Measurements from ENCODE around the gene PLPP4.

PLPP4 gene

DNA sequence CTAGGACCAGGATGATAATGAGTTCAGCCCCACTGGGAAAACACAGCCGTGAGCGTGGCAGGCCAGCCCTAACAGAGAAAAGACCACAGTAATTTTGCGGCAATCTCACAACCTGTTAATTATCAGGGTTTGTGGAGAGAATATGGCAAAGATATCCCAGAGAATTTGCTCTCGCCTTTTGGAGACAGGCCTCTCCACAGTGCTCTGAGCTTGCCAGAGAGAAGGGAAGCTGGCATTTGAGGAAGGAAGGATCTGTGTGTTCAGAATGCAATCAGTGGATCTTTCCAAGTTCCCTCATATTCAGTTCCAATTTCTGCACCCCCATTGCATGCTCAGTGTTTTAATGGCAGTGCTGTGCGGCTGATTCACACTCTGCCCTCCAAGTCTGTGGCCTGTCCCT, 60.2 kb downstream of the PLPP4 start:
- CTCF ChIA-PET = interaction anchor here (1.6 kb wide), 1 partner anchor 9 kb away, joined by 3 read pairs; no protein-coding TSS in a partner anchor
- no peak overlapping the region for H3K4me3 ChIP-seq (ENCODE audit: low read depth, low read length)
- no peak for DNase-seq (ENCODE audit: low read depth, low spot score)
- POLR2A ChIA-PET = no interaction called here
- TF ChIP-seq, protein P1, sequence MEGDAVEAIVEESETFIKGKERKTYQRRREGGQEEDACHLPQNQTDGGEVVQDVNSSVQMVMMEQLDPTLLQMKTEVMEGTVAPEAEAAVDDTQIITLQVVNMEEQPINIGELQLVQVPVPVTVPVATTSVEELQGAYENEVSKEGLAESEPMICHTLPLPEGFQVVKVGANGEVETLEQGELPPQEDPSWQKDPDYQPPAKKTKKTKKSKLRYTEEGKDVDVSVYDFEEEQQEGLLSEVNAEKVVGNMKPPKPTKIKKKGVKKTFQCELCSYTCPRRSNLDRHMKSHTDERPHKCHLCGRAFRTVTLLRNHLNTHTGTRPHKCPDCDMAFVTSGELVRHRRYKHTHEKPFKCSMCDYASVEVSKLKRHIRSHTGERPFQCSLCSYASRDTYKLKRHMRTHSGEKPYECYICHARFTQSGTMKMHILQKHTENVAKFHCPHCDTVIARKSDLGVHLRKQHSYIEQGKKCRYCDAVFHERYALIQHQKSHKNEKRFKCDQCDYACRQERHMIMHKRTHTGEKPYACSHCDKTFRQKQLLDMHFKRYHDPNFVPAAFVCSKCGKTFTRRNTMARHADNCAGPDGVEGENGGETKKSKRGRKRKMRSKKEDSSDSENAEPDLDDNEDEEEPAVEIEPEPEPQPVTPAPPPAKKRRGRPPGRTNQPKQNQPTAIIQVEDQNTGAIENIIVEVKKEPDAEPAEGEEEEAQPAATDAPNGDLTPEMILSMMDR (IDR thresholded peaks at IDR 0.05; ENCODE audit: insufficient read depth, low read length, missing control alignments) = no peak

DNA sequence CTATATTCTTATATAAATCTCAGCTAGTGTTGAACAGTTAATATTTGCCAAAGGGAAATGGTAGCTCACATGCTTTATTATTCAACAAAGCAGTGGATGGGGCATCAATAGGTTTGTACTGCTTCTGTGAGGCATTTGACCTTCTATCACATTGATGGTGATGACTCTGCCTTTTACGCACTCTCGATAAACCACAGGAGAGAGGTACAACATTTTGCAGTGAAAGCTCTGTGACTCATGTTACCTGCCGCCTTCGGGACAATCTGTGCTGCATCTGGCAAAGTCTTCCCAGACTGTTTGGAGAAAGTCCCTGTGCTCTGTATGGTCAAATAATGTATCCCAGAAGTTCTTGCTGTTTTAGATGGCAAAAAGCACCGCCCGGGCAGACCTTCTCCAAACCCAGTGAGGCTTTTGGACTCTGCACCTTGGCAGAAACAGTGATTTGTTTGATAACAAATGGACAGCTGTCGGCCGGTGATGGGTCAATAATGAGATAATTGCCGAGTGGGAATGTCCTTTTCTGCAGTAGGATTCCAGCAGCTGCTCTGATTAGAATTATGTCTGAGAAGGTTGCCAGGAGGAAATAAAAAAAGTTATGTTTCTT, 61.0 kb downstream of the PLPP4 start:
- CTCF ChIA-PET = interaction anchor here (0.8 to 1.8 kb wide), 4 partner anchors 8 to 95 kb away, joined by 3 to 4 read pairs (median 4); no protein-coding TSS in a partner anchor
- POLR2A ChIA-PET = no interaction called here
- TF ChIP-seq, protein P1 (IDR thresholded peaks at IDR 0.05; ENCODE audit: insufficient read depth, low read length, missing control alignments) = no peak
- no peak for DNase-seq (ENCODE audit: low read depth, low spot score)
- no peak overlapping the region for H3K4me3 ChIP-seq (ENCODE audit: low read depth, low read length)

DNA sequence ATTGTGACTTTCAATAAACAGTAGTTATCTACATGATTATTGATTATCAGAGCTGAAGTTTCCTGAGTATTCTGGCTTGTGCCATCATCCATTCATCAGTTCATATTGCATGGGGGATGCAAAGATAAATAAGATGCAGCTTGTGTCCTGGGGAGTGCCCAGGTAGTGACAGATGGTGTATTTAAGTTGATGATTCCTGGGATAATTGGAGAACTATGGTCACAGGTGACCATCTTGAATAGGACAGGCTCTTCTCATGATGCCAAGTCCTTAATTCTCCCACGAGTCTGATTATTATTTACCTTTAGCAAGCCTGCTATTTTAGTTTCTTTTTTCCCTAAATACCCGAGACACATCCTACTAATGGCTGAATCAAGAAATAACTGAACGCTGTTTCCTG, 64.9 kb downstream of the PLPP4 start:
- no peak overlapping the region for H3K4me3 ChIP-seq (ENCODE audit: low read depth, low read length)
- ChIA-PET POLR2A (no interaction called here), CTCF (no interaction called here)
- TF ChIP-seq, protein P1 (IDR thresholded peaks at IDR 0.05; ENCODE audit: insufficient read depth, low read length, missing control alignments) = no peak
- no peak for DNase-seq (ENCODE audit: low read depth, low spot score)

DNA sequence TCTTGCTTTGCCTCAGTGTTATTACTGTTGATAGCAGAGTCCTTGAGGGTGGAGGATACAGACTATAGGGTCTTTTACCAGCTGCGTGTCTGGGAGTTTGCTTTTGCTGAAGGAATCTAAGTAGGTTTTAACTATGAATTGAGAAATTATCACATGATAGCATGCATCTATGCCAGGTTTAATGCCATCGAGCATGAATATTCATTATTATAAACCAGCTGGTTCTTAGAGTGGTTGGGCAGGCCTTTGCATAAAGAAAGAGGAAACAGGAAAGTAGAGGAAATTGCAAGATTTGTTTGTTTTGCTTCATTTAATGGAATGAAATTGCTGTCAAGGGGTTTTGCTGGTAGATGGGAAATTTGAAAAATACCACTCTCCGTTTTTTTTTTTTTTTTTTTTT, 70.7 kb downstream of the PLPP4 start:
- ChIA-PET POLR2A (no interaction called here), CTCF (interaction anchor here (1.1 to 1.4 kb wide), 2 partner anchors 9 to 10 kb away, joined by 3 to 4 read pairs; no protein-coding TSS in a partner anchor)
- TF ChIP-seq, protein P1 (IDR thresholded peaks at IDR 0.05; ENCODE audit: insufficient read depth, low read length, missing control alignments) = no peak
- no peak for DNase-seq (ENCODE audit: low read depth, low spot score)
- H3K4me3 ChIP-seq (ENCODE audit: low read depth, low read length) = no peak overlapping the region

DNA sequence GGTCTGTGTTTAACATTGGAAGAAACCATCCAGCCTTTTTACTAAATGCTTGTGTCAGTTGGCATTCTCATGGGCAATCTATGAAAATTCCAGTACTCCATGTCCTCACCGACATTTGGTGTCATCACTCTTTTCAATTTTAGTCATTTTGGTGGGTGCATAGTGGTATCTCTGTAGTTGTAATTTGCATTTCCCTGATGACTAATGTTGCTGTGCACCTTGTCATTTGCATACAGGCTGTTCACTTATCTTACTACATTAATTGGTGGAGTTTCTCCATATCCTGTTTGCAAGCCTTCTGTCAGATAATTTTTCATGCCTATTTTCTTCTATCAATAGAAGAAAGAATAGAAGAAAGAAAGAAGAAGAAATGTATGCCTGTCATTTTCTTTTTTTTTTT, 73.7 kb downstream of the PLPP4 start:
- no peak overlapping the region for H3K4me3 ChIP-seq (ENCODE audit: low read depth, low read length)
- TF ChIP-seq, protein P1 (IDR thresholded peaks at IDR 0.05; ENCODE audit: insufficient read depth, low read length, missing control alignments) = no peak
- DNase-seq (ENCODE audit: low read depth, low spot score) = no peak
- POLR2A ChIA-PET = no interaction called here
- CTCF ChIA-PET = no interaction called here

DNA sequence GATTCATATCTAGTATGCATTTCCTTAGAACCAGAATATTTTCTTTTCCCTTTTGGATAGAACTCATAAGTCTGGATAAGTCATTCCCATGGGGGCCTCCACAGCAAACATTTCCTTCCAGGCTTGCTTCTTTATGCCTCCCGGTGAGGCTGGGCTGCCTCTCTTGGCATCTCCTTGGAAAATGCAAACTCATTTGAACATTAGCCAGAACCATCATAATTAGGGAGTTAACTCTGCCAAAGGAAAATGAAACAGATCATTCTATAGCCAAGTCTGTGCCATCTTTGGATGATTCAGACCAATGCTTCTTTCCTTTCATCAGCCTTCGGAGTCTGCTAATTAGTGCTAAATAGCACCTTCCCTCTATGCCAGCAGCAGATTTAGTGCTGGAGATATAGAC, 81.1 kb downstream of the PLPP4 start:
- no peak overlapping the region for H3K4me3 ChIP-seq (ENCODE audit: low read depth, low read length)
- DNase-seq (ENCODE audit: low read depth, low spot score) = no peak
- POLR2A ChIA-PET = no interaction called here
- CTCF ChIA-PET = no interaction called here
- TF ChIP-seq, protein P1 (IDR thresholded peaks at IDR 0.05; ENCODE audit: insufficient read depth, low read length, missing control alignments) = no peak

Data from AG04449 (cell line).